Left renal cortex interstitium (tissue), 4 donors: ENCODE measurements around the gene ARHGEF17. TPM values are rescaled to one million over a fixed set of nuclear protein-coding genes. Genes with fewer than 3 reads are reported as not detected.

Source experiments
- DNase-seq, 4 donors: peaks; one replicate each; pipeline ENCODE4 v3.0.0-alpha.2; 2013; ENCODE audit warnings: low read depth in 4 of 4, low spot score in 2 of 4, missing footprints in 1 of 4
- polyA plus RNA-seq, 4 donors: library from polyadenylated mRNA; unstranded; fragments of 120-200 nt; gene quantifications; one replicate each; pipeline ENCODE4 v1.2.1, GENCODE V29; 2013; ENCODE audit not compliant: insufficient read length in 4 of 4

ARHGEF17 gene
- polyA plus RNA-seq, 4 donors: 64.5 to 123 (median 97.6) TPM

GRCh38 chr11:73388265-73389133 is 80.4 kb downstream of the ARHGEF17 start:
- DNase-seq: no peak

GRCh38 chr11:73389134-73389525 is 81.1 kb downstream of the ARHGEF17 start:
- DNase-seq: no peak

- DNase-seq: no peak
Observed at GRCh38 chr11:73389916-73390315, 81.8 kb downstream of the ARHGEF17 start.

GRCh38 chr11:73390601-73391565 is 82.8 kb downstream of the ARHGEF17 start:
- DNase-seq: no peak

- DNase-seq: no peak
Observed at GRCh38 chr11:73391665-73392064, 83.6 kb downstream of the ARHGEF17 start.

- no peak for DNase-seq
Observed at GRCh38 chr11:73392108-73393010, 84.3 kb downstream of the ARHGEF17 start.

- no peak for DNase-seq
Observed at GRCh38 chr11:73393011-73393380, 84.9 kb downstream of the ARHGEF17 start.

GRCh38 chr11:73393479-73394415 is 85.7 kb downstream of the ARHGEF17 start:
- peak in 2 of 4 donors; percentile 49 to 69 for DNase-seq

- DNase-seq: no peak
Observed at GRCh38 chr11:73394416-73395296, 86.6 kb downstream of the ARHGEF17 start.

- DNase-seq: no peak
Observed at GRCh38 chr11:73395297-73396208, 87.5 kb downstream of the ARHGEF17 start.

- no peak for DNase-seq
Observed at GRCh38 chr11:73396251-73396930, 88.3 kb downstream of the ARHGEF17 start.

- DNase-seq: no peak
Observed at GRCh38 chr11:73396985-73397384, 88.9 kb downstream of the ARHGEF17 start.

GRCh38 chr11:73397468-73398131 is 89.5 kb downstream of the ARHGEF17 start:
- no peak for DNase-seq

- no peak for DNase-seq
Observed at GRCh38 chr11:73398132-73398526, 90.1 kb downstream of the ARHGEF17 start.

GRCh38 chr11:73398721-73399120 is 90.6 kb downstream of the ARHGEF17 start:
- DNase-seq: no peak

- DNase-seq: no peak
Observed at GRCh38 chr11:73399159-73399590, 91.1 kb downstream of the ARHGEF17 start.
